Stomach (tissue), 9 donors: ENCODE measurements around the gene WDR18. TPM values are rescaled to one million over a fixed set of nuclear protein-coding genes. Genes with fewer than 3 reads are reported as not detected.

Source experiments
- DNase-seq, 2 donors: peaks; one replicate each; pipeline versions ENCODE4 v3.0.0 to v3.0.0-alpha.2; 2013 to 2019
- H3K27ac ChIP-seq, 5 donors: fragments of 200-600 bp in 4 of 5; sonication (generic) in 4 of 5; one replicate each; pipeline ENCODE4 v1.5.1; 2013 to 2019; ENCODE audit warnings: mild to moderate bottlenecking in 1 of 5, moderate library complexity in 1 of 5
- H3K27me3 ChIP-seq, 3 donors: fragments of 200-600 bp; sonication (generic); one replicate each; pipeline ENCODE4 v1.5.1; 2017 to 2019; ENCODE audit warnings: mixed run types in 1 of 3
- H3K36me3 ChIP-seq, 4 donors: fragments of 200-600 bp; sonication (generic); 1 replicate in 3 of 4; 2 replicates in 1 of 4; pipeline ENCODE4 v1.5.1; 2016 to 2019
- H3K4me1 ChIP-seq, 4 donors: fragments of 200-600 bp; sonication (generic); one replicate each; pipeline ENCODE4 v1.5.1; 2016 to 2019
- H3K4me3 ChIP-seq, 4 donors: fragments of 200-600 bp; sonication (generic) in 3 of 4; one replicate each; pipeline ENCODE4 v1.5.1; 2016 to 2019; ENCODE audit warnings: mild to moderate bottlenecking in 1 of 4
- H3K9me3 ChIP-seq, 4 donors: fragments of 200-600 bp; sonication (generic); one replicate each; pipeline ENCODE4 v1.5.1; 2016 to 2019
- EP300 ChIP-seq: sonication (generic); formaldehyde crosslinking; IDR thresholded peaks from one replicate; pipeline ENCODE4 v1.6.1; 2017; ENCODE audit warnings: antibody characterized with exemption
- POLR2A ChIP-seq, 4 donors: fragments of 450-650 bp; IDR thresholded peaks; one replicate each; pipeline ENCODE4 v1.6.1; 2016; ENCODE audit warnings: antibody characterized with exemption in 4 of 4, control low read depth in 2 of 4, mild to moderate bottlenecking in 1 of 4, moderate library complexity in 1 of 4
- POLR2AphosphoS5 ChIP-seq, 3 donors: sonication (generic); formaldehyde crosslinking; IDR thresholded peaks; one replicate each; pipeline ENCODE4 v1.6.1; 2016; ENCODE audit warnings: antibody characterized with exemption in 3 of 3
- WGBS, 5 donors: extraction: QIAGEN DNeasy Blood & Tissue Kit in 3 of 5; methylation state at CpG; one replicate each; pipeline versions ENCODE4 v1.1.5 to v1.1.7; 2013 to 2018; 5-methylcytosine and 5-hydroxymethylcytosine counted together
- intact Hi-C: fragments of 100-400 bp; cut with DNase I; formaldehyde crosslinking; loops from one replicate; pipeline ENCODE4 v1.15.1; 2023; ENCODE audit warnings: low total_unique reads
- polyA plus RNA-seq, 3 donors: library from polyadenylated mRNA; stranded (reverse); fragments of 200-250 nt; gene quantifications; one replicate each; pipeline ENCODE4 v1.2.3, GENCODE V29; 2013
- total RNA-seq, 5 donors: library from RNA; depleted of rRNA; stranded (reverse); fragments of >200 nt; gene quantifications; one replicate each; pipeline versions ENCODE4 v1.1.0 to v1.2.3, GENCODE V29; 2014 to 2016
- TF ChIP-seq, protein P1 (sequence below), 7 experiments: fragments of 450-650 bp in 4 of 7; fragments of 200-600 bp in 3 of 7; sonication (generic) in 3 of 7; IDR thresholded peaks; one replicate each; pipeline ENCODE4 v1.5.1; 2016 to 2019; ENCODE audit warnings: antibody characterized with exemption in 7 of 7, control low read depth in 2 of 7, mild to moderate bottlenecking in 1 of 7
- donor health status: healthy with polysubstance abuse.
- donor health status: Bipolar disorder and iron deficiency.
- donor health status: healthy.

Gene WDR18
- total and polyA plus RNA-seq, 8 donors, result 19.1 to 410 (median 60.6) TPM

DNA sequence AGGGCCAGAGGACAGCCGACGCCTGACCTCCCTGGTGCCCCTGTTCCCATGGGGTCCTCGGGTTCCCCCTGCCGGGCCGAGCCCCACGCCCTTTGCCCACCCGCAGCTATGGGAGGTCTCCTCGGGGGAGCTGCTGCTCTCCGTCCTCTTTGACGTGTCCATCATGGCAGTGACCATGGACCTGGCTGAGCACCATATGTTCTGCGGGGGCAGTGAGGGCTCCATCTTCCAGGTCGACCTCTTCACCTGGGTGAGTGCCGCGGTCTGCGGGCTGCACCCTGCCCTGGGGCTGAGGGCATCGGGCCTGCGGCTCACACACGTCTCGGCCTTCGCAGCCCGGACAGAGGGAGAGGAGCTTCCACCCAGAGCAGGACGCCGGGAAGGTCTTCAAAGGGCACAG, 6.6 kb downstream of the WDR18 start:
- no peak for DNase-seq
- Histone ChIP-seq H3K36me3 (peaks cover 48 to 86% (median 80%) of the 10 kb centered on the region in 4 donors), H3K9me3 (no peaks in the 10 kb centered on the region), H3K27me3 (peaks cover 0 to 14% (median 6%) of the 10 kb centered on the region in 3 donors), H3K4me1 (peaks cover 0 to 23% (median 11%) of the 10 kb centered on the region in 4 donors), H3K27ac (no peak overlapping the region), H3K4me3 (no peak overlapping the region)
- no peak for TF ChIP-seq POLR2AphosphoS5 (IDR thresholded peaks at IDR 0.05)
- TF ChIP-seq POLR2A (IDR thresholded peaks at IDR 0.05), result no peak
- TF ChIP-seq, protein P1, sequence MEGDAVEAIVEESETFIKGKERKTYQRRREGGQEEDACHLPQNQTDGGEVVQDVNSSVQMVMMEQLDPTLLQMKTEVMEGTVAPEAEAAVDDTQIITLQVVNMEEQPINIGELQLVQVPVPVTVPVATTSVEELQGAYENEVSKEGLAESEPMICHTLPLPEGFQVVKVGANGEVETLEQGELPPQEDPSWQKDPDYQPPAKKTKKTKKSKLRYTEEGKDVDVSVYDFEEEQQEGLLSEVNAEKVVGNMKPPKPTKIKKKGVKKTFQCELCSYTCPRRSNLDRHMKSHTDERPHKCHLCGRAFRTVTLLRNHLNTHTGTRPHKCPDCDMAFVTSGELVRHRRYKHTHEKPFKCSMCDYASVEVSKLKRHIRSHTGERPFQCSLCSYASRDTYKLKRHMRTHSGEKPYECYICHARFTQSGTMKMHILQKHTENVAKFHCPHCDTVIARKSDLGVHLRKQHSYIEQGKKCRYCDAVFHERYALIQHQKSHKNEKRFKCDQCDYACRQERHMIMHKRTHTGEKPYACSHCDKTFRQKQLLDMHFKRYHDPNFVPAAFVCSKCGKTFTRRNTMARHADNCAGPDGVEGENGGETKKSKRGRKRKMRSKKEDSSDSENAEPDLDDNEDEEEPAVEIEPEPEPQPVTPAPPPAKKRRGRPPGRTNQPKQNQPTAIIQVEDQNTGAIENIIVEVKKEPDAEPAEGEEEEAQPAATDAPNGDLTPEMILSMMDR (IDR thresholded peaks at IDR 0.05), result no peak
- no peak for TF ChIP-seq EP300
- intact Hi-C loops, result no loop called here
- 77 to 95% (median 91%) methylated on average over 8 to 23 of the region's 23 CpGs for WGBS, 5 donors

DNA sequence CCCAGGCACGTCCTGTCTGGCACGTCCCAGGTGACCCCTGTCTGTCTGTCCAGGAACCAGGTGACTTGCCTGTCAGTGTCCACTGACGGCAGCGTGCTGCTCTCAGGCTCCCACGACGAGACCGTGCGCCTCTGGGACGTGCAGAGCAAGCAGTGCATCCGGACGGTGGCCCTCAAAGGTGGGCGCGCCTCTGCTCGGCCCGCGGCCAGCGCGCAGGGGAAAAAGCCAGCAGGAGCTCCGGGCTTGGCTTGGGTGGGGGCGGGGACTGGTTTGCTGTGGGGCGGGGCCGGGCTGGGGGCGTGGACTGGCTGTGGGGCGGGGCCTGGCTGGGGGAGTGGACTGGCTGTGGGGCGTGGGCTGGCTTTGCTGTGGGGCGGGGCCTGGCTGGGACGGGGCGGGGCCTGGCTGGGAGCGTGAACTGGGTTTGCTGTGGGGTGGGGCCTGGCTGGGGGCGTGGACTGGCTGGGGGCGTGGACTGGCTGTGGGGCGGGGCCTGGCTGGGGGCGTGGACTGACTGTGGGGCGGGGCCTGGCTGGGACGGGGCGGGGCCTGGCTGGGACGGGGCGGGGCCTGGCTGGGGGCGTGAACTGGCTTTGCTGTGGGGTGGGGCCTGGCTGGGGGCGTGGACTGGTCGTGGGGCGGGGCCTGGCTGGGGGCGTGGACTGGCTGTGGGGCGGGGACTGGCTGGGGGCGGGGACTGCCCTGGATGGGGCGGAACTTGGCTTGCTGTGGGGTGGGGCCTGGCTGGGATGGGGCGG, 7.2 kb downstream of the WDR18 start:
- WGBS, 5 donors, result 79 to 88% (median 84%) methylated on average over 5 to 45 of the region's 47 CpGs; no CpG with 5 or more reads in 1 of the 5 donors

DNA sequence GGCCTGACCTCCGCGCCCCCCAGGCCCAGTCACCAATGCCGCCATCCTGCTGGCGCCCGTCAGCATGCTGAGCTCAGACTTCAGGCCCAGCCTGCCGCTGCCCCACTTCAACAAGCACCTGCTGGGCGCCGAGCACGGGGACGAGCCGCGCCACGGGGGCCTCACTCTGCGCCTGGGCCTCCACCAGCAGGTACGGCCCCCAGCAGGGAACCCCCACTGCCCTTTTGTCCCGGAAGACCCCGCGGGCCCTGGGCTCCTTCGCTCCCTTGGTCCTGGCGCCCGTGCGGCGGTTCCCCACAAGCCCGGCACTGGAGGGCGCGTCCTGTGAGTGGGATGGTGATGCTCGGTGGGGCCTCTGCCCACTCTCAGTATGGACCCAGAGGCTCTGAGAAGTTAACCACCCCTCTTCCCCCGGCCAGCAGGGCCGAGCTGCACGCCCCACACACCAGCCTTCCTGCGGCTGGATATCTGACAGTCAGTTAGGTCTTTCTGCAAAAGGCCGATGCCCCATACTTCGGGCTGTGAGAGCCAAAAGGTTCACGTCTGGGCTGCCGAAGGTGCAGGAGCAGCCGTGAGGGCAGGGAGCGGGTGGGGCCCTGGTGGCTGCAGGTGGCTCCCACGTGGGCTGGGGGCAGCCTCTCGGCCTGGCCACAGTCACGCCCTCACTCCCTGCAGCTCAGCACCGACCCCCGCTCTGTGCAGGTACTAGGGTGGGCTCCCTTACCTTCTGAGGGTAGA, 8.0 kb downstream of the WDR18 start:
- no peak for TF ChIP-seq POLR2AphosphoS5 (IDR thresholded peaks at IDR 0.05)
- TF ChIP-seq, protein P1 (IDR thresholded peaks at IDR 0.05), result no peak
- no peak for TF ChIP-seq EP300
- no peak for TF ChIP-seq POLR2A (IDR thresholded peaks at IDR 0.05)
- Histone ChIP-seq H3K4me1 (peaks cover 11 to 35% (median 20%) of the 10 kb centered on the region in 4 donors), H3K9me3 (no peaks in the 10 kb centered on the region), H3K27me3 (peaks cover 4 to 27% (median 19%) of the 10 kb centered on the region in 3 donors), H3K36me3 (peaks cover 39 to 72% (median 66%) of the 10 kb centered on the region in 4 donors), H3K27ac (no peak overlapping the region), H3K4me3 (no peak overlapping the region)
- no peak for DNase-seq
- intact Hi-C loops, result no loop called here
- WGBS, 5 donors, result 92 to 95% (median 93%) methylated on average over 3 to 42 of the region's 42 CpGs

More for the DNA sequence above, 7.2 kb downstream of the WDR18 start:
- Histone ChIP-seq H3K4me1 (peaks cover 6 to 29% (median 16%) of the 10 kb centered on the region in 4 donors), H3K36me3 (peaks cover 42 to 80% (median 74%) of the 10 kb centered on the region in 4 donors), H3K27ac (no peak overlapping the region), H3K27me3 (peaks cover 2 to 20% (median 12%) of the 10 kb centered on the region in 3 donors), H3K9me3 (no peaks in the 10 kb centered on the region), H3K4me3 (no peak overlapping the region)
- TF ChIP-seq POLR2AphosphoS5 (IDR thresholded peaks at IDR 0.05) (no peak), POLR2A (IDR thresholded peaks at IDR 0.05) (no peak), EP300 (no peak)
- TF ChIP-seq, protein P1 (IDR thresholded peaks at IDR 0.05), result no peak
- intact Hi-C loops, result no loop called here
- DNase-seq, result no peak

DNA sequence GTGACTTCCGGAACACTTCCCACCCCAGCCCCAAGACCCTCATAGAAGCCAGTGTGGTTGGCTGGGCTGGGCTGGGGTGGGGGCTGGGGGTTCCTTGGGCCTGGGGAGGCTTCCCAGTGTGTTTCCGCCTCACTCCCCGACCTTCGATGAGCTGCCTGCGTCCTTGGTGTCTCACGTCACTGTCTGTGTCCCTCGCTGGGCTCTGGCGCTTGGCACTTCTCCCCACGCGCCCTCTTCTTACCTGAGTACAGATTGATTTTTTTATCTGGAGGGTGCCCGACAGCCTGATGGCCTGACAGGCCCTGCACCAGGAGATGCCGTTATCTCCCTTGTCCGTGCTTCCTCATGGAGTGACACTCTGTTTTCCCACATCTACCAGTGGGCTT, 8.5 kb downstream of the WDR18 start:
- TF ChIP-seq POLR2AphosphoS5 (IDR thresholded peaks at IDR 0.05), result no peak
- TF ChIP-seq POLR2A (IDR thresholded peaks at IDR 0.05), result no peak
- TF ChIP-seq, protein P1 (IDR thresholded peaks at IDR 0.05), result no peak
- no peak for TF ChIP-seq EP300
- no peak overlapping the region for H3K27ac ChIP-seq
- peaks cover 11 to 35% (median 20%) of the 10 kb centered on the region in 4 donors for H3K4me1 ChIP-seq
- no peak for DNase-seq
- peaks cover 4 to 33% (median 25%) of the 10 kb centered on the region in 3 donors for H3K27me3 ChIP-seq
- H3K4me3 ChIP-seq, result no peak overlapping the region
- no peaks in the 10 kb centered on the region for H3K9me3 ChIP-seq
- intact Hi-C loops, result no loop called here
- H3K36me3 ChIP-seq, result peaks cover 39 to 67% (median 61%) of the 10 kb centered on the region in 4 donors
- 89 to 95% (median 93%) methylated on average over 12 to 13 of the region's 13 CpGs for WGBS, 5 donors
